ENCODE data around the gene BSND. TPM values are rescaled to one million over a fixed set of nuclear protein-coding genes. Genes with fewer than 3 reads are reported as not detected.

BSND gene
- polyA plus RNA-seq, 1 donor = 4.1 TPM

DNA sequence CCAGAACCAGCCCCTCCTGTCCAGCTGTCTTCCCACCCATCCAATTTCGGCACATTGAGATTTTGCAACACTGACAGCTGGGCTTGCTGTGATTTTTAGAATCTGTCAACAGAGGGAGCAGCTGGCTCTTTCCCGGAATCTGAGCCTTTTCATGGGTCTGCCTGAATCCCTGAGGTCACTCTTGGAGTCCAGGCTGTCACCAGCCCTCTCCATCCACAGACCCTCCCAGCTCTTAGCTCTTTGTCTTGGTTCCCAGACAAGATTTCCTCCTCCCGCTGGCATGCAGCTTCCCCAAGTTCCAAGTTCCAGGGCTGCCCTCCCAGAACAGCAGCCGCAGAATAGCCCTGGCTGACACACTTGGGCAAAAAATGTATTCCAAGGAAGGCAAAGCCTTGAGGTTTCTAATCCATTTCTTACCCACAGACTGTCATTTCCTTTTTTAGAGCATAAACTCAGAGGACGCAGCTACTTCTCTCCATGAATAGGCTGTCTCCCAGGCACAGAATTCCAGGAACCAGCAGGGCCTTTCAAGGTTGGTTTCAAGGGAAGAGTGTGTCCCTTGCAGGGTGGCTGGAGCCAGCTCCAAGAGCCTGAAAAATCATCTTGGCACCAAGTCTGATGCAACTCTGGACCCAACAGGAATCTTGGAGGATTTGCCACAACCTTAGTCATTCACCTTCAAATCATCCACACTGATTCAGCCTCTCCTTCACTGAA, 25.4 kb upstream of the BSND start:
- DNase-seq = no peak

DNA sequence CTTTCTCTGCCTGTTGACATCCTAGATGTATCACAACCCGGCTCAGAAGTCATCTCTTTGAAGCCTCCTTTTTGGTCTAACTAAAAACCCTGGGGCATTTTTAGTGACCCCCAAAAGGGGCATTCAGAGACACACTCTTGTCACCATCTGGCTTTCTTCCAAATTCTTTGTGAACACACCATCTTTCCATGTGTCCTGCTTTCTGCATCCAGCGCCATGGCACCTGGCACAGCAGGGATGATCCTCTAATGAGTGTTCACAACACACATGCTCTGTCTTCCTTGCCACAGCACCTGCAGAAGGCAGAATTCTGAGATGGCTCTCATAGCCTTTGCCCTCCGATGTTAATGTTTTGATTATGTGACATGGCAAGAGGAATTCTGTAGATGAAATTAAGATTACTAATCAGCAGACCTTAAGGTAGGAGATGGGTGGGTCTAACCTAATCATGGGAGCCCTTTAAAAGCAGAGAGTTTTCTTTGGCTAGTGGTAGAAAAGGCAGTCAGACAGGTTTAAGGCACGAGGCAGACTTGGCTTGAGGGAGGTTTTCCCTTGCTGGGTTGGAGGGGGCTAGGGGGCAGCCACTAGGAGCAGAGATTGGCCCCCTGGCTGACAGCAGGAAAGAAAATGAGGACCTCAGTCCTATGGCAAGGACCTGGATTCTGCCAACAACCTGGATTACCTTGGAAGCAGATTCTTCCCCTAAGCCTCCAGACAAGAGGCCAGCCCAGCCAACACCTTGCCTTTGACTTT, 23.2 kb upstream of the BSND start:
- no peak for DNase-seq

DNA sequence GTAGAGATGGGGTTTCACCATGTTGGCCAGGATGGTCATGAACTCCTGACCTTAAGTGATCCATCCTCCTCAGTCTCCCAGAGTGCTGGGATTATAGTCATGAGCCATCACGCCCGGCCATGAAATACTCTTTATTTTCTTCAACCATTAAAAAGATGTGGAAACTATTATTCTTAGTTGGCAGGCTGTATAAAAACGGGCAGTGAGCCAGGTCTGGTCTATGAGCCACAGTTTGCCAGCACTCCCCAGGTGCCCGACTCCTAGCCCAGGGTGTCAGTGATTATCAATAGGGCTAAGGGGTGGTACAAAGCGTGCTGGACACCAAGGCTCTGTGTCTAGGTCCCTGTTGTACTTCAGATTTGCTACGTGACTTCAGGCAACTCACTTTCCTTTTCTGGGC, 22.0 kb upstream of the BSND start:
- no peak for DNase-seq

DNA sequence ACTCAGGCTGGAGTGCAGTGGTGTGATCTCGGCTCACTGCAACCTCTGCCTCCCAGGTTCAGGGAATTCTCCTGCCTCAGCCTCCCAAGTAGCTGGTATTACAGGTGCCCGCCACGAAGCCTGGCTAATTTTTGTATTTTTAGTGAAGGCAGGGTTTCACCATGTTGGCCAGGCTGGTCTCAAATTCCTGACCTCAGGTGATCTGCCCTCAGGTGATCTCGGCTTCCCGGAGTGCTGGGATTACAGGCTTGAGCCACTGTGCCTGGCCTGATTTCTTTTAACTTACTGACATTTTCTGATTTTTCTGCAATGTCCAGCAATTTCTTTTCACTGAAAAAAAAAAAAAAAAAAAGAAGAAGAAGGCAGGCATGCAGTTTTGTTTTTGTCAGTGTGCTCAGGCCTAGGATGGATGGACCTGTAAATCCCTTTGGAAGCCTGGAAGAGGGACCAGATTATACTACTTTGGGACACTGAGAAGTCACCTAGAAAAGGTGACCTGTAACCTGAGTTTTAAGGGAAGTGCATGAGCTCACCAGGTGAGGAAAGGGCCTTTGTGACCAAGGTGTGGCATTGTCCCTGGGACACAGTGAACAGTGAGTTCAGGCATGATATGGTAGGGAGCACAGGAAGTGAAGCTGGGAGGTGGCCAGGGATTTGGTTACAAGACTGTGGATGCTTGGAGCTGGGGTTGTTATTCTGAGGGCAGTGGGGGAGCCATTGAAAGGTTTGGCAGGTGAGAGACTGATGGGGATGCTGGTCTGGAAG, 21.0 kb upstream of the BSND start:
- DNase-seq = no peak

DNA sequence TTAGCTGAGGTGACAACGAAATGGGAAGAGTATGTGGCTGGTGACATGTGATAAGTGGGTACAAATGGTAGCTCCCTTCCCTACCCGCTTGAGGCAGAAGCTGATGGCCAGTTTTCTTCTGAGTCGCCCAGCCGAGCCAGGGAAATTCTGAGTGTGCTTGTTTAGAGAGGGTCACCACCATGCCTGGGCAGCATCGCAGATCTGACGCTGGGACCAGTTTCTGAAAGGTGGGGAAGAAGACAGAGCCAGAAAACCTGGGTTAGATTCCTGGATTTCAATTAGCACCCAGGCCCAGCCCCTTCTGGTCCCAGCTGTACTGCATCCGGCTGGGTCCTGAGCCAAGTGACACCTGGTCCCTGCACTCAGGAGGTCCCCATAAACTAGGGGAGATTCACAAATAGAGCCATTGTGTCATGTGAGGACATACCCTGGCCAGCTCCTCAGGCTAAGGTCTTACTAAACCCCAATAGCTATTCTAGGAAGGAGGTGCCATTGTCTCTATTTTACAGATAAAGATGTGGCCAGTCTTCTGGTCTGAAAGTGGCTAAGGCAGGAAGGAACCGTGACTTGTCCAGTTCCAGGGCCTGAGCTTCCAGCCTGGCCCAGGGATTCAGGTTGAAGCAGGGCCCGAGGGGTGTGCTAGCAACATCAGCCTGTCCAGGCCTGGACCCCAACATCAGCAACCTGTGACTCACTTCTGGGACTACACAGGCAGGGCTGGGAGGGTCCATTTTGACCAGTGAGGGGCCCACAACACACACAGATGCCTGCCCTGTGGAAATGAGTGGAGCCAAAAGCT, 20.0 kb upstream of the BSND start:
- no peak for DNase-seq

DNA sequence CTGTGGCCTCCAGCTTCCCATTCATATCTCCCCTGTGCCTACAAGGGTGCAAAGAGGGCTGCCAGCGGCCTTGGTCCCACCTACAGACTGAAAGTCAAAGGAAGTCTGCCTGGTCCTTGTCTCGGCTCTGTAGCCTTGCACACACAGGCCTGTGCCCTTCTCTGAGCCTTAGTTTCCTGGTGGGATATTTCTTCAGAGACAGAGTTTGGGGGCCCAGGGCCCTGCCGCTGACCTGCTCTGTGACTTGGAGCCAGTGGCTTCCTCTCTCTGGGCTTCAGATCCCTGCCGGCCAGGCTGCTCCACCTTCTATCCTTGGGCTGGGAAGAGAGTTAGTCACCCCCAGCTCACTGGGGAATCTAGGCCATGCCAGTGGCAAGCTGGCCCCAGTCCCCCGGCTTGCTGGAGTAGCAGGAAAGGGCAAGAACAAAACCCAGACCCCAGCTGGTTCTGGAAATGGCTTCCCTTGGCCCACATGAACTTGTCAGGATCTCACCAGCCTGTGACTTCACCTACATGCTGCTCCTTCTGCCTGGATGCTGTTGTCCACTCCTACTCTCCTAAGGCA, 19.3 kb upstream of the BSND start:
- no peak for DNase-seq

DNA sequence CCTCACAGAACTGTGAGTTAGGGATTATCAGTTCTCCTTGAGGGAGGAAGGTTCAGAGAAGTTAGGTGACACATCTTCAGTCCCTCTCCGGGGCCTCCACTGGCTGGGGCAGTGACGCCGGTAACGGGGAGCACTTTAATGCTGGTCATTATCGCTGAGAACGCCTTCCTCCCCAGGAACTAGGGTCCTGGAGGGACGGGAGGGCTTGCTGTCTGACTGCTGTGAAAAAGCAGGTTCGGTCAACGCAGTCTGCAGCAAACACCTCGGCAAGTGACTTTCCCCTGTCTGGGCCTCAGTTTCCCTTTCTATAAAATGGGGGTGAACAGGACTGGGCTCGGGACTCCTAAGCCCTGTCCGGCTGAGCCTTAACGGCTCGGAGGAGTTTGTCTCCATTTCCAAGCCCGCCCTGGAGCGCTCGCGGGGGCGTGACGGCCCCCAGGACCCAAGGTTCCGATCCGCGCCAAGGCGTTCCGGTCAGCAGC, 18.6 kb upstream of the BSND start:
- DNase-seq = no peak

DNA sequence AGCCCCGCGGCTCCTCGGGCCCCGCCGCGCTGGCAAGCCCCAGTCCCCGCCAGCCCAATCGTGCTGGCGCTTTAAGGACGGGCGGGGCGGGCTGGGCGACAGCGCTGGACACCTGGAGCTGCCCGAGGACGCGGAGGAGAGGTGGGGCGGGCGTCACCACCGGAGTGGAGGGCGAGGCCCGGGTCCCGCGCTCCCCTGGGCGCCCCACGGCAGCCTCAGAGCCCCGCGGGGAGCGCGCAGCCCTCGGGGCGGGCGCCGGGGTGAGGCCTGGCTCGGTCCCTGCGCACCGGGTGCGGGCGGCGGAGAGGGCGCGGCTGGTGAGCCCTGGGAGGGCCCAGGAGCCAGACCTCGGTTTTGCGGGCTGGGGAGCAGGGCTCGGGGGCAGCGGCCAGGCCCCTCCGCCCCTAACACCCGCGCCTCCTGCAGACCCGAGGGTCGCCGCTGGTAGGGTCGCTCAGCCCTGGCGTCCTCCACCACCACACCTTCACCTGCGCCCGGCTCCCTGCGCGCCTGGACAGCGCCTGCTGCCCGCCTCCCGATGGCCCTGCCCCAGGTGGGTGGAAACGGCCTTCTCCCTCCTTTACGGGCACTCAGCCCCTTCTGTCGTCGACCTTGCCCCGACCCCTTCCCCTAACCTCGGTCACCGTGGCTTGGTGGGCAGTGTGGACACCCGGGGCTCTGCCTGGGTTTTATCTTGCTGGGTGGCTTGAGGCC, 18.0 kb upstream of the BSND start, which contains the start of gene TMEM61:
TMEM61 (plus strand) TSS at position 101 of the 714 bp plus-strand sequence; CDS start at position 539, 438 bp downstream.
- no peak for DNase-seq

DNA sequence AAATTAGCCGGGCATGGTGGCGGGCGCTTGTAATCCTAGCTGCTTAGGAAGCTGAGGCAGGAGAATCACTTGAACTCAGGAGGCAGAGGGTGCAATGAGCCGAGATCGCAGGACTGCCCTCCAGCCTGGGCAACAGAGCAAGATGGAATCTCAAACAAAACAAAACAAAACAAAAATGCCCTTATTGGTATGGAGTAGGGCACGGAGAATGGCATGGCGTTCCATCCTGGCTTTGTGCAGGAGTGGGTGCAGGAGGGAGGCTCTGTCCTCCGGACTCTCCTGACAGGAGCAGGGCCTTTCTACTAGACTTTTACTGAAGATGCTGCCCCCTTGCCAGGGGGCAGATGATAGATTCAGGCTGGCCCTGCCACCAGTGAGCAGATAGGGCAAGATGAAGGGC, 17.3 kb upstream of the BSND start:
- no peak for DNase-seq

DNA sequence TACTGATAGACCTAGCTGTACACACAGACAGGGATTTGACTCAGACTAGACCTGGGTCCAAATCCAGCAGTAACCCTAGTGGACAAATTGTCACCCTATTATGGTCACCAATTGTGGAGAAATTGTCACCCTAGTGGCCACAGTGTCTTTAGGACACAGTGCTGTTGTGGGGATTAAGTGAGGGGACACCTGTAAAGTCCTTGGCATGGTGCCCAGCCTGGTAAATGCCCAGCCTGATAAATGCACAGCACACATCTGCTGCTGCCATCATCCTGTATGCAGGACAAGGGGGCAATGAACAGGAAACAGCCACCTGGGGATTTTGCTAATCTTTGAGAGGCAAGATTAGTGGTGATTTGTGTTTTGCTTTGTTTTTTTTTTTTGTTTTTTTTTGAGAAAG, 16.0 kb upstream of the BSND start:
- DNase-seq = no peak

DNA sequence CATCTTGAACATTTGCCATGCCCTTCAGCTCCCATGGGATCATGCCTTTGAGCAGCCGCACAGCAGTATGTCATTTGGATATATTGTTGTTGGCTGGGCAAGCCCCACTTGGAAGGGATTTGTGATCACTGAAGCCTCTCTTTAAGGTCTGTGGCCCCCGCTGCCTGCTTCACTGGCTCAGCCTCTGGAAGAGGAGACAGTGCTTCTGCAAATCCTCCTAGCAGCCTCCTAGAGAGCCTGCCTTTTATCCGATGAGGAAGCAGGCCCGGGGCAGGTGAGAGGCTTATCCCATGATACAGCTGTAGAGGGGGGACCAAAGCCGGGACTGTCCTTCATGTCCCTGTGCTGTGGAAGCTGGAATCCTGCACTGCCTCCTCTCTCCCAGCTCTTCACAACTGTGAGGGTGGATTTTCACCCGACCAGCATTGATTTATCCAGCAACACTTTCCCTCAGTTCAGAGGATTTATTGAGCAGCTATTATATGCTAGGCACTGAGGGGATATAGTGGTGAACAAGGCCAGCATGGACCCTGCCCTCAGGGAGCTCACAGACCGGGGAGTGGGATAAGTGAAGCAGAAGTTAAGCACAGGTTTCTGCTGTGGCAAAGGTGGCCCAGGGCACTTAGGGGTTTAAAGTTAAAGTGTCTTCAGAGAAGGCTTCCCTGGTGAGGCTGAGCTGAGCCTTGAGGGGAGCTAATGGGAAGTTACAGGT, 14.4 kb upstream of the BSND start:
- no peak for DNase-seq

DNA sequence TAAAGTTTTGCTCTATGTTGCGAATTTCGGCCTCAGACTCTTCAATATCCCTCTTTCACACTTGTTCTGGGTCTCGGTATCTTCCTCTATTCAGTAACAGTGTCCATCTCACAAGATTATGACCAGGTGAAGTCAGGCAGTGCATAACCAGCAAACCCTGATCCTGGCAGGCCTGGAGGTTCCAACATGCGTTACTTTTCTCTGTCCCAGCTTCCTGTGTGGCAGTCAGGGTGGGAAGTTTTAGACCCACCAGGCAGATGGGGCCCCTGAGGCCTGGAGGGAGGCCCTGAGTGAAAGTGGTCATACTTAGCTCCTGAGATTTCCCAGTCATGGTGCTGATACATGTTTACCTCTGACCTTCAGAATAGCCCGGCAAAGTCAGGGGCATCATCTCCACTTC, 13.2 kb upstream of the BSND start:
- DNase-seq = no peak

DNA sequence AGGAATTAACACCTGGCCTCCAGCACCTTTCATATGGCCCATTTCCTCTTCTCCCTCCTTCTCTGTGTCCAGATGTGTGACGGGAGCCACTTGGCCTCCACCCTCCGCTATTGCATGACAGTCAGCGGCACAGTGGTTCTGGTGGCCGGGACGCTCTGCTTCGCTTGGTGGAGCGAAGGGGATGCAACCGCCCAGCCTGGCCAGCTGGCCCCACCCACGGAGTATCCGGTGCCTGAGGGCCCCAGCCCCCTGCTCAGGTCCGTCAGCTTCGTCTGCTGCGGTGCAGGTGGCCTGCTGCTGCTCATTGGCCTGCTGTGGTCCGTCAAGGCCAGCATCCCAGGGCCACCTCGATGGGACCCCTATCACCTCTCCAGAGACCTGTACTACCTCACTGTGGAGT, 12.7 kb upstream of the BSND start:
- no peak for DNase-seq

DNA sequence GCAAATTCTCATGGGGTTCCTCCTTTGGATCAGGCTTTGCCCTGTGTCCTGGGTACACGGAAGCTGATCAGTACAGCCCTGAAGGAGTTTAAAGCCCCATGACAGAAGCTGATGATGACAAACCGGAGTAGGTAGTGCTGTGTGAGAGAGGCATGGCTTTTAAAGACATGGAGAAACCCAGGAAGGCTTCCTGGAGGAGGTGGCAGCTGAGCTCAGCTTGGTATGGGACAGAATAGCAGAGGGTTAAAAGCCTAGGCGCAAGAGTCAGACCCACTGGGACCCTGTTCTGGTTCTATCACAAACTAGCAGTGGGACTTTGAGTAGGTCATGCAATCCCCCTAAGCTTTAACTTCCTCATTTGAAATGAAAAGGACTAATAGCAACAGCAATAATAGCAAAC, 12.2 kb upstream of the BSND start:
- no peak for DNase-seq

DNA sequence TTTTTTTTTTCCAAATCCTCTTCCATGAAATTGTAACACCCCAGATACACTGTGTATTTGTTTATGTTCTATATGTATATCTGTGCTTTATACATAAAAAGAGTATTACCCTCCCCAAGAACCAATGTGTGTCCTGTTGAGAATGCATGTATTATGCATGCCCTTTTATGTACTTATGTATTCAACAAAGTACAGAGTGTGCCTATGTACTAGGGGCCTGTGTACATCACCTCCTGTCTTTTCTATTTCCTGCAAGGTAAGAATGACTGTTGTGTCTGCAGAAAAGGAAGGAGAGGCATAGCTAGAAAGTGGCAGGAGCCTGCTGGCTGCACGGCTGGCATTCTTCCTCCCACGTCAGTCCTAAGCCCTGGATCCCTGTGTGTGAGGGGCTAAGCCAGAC, 11.3 kb upstream of the BSND start:
- no peak for DNase-seq

DNA sequence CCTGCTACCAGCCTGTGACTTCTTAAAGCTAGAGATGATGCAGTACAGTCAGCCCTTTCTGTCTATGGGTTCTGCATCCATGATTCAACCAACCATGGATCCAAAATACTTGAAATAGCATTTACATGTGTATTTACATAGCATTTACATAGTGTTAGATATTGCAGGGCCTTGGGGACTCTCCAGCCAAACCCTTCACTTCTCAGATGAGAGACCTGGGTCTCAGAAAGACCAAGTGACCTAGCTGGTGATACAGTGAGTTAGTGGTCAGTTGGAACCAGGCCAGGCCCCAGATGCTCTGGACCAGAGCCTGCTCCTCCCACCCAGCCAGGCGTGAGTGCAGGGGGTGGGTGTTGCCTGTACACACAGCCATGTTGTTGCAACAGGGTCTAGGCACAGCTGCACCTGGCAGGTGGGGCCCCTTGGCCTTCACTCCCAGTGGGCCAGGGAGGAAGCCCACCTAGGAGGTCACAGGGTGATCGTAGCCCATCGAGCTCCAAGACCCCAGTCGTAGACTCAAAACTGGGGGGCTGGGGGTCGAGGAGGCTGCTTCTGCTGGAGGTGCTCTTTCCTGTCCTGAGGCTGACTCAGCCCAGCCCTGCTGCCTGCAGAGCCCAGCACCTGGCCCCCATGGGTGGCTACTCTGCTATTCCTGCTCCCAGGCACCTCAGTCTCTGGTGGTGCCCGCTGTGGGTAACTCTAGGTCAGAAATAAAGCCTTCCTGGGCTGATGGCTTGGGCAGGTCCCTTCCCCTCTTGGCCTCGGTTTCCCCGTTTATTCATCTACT, 10.6 kb upstream of the BSND start:
- no peak for DNase-seq

DNA sequence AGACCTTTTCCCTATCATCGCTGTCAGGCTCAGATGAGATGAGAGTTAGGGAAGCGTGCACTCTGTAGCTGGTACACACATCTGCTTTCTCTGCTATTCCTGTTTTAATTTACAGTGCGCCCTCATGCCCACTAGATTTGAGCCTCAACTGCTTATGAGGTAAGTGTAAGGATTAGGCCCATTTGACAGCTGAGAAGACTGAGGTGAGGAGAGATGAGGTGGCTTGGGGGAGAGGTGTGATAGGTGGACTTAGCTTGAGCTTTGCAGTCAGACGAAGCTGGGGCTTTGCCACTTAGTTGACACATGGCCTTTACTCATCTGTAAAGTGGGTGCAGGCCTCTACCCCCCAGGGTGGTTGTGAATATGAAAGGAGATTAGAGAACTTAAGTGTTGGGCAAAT, 9.8 kb upstream of the BSND start:
- DNase-seq = no peak

DNA sequence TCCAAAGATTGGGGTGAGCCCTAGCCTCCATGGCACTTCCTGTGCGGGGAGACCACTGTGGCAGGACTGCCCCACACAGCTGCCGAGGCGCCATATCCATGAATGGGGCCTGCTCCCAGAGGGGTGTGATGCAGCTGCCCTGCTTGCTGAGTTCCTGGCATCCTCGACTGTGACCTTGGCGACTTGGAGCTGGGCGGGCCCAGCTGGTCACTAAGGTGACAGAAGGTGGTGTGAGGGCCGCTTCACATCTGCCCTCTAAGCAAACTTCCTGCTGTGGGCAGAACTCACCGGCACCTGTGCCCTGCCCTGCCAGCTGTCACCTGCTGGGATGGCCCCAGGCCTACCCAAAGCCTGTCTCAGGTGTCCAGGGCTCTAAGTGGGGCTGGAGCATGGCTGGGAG, 9.3 kb upstream of the BSND start:
- DNase-seq = no peak

Data from left kidney (tissue), 2 donors.